ENCODE data around the gene IBTK. TPM values are rescaled to one million over a fixed set of nuclear protein-coding genes. Genes with fewer than 3 reads are reported as not detected.

The IBTK gene
- total and polyA plus RNA-seq, 2 experiments from 2014 or later: 14.9 to 20.2 TPM

DNA sequence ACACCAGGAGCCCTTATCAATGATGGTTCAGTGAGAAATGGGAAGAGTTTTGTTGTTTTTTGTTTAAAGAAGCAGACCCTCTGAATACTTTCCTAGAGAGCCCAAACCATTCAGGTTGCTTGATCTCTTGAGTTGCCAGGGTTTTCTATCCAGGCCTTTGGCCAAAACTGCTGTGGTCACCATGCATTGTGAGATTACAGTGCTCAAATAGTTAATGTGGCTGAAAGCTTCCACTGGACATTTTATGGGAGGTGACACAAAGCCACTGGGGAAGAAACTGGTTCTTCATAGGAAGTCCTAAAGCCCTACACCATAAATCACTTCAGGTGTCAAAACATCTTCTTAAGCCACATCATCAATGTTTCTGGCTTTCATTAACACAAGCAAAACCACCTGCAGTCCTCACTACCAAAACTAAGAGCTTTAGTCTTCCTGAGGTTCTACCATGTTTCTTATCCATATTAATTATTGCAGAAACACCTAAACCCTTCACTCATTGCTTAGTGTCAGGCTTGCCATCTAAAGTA is 101.6 kb downstream of the IBTK start:
- Histone ChIP-seq H3K9me3 (ENCODE audit: low read depth) (no peaks in the 10 kb centered on the region), H3K4me1 (ENCODE audit: low read depth) (peaks cover 24% of the 10 kb centered on the region), H3K36me3 (no peaks in the 10 kb centered on the region), H3K27me3 (no peaks in the 10 kb centered on the region), H3K27ac (no peak overlapping the region), H3K4me3 (no peak overlapping the region)
- TF ChIP-seq, protein P1, sequence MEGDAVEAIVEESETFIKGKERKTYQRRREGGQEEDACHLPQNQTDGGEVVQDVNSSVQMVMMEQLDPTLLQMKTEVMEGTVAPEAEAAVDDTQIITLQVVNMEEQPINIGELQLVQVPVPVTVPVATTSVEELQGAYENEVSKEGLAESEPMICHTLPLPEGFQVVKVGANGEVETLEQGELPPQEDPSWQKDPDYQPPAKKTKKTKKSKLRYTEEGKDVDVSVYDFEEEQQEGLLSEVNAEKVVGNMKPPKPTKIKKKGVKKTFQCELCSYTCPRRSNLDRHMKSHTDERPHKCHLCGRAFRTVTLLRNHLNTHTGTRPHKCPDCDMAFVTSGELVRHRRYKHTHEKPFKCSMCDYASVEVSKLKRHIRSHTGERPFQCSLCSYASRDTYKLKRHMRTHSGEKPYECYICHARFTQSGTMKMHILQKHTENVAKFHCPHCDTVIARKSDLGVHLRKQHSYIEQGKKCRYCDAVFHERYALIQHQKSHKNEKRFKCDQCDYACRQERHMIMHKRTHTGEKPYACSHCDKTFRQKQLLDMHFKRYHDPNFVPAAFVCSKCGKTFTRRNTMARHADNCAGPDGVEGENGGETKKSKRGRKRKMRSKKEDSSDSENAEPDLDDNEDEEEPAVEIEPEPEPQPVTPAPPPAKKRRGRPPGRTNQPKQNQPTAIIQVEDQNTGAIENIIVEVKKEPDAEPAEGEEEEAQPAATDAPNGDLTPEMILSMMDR (IDR thresholded peaks at IDR 0.05; ENCODE audit: low read depth, low read length): no peak
- no peak for DNase-seq (ENCODE audit: low read depth in 1 of 2, low spot score in 1 of 2)

DNA sequence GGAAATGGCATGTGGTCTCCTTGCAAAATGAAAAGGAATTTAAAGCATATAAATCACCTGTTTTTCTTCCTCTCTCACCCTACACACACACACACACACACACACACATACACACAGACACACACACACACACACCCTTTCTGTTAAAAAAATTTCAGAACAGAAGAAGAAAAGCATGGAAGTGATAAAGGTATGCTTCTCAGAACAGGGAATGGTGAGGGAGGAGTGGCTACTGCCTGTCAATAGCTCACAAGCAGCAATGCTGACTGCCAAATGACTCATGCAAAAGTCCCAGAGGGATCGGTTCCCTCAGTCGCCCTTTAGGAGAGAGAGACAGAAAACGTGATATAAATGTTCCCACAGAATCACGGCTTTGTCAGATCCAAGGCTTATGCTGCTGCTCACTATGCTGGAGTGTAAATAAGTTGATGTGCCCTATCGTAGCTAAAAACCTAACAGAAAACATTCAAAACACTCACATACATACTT is 102.6 kb downstream of the IBTK start:
- DNase-seq (ENCODE audit: low read depth in 1 of 2, low spot score in 1 of 2): peak; percentile 32 to 79

DNA sequence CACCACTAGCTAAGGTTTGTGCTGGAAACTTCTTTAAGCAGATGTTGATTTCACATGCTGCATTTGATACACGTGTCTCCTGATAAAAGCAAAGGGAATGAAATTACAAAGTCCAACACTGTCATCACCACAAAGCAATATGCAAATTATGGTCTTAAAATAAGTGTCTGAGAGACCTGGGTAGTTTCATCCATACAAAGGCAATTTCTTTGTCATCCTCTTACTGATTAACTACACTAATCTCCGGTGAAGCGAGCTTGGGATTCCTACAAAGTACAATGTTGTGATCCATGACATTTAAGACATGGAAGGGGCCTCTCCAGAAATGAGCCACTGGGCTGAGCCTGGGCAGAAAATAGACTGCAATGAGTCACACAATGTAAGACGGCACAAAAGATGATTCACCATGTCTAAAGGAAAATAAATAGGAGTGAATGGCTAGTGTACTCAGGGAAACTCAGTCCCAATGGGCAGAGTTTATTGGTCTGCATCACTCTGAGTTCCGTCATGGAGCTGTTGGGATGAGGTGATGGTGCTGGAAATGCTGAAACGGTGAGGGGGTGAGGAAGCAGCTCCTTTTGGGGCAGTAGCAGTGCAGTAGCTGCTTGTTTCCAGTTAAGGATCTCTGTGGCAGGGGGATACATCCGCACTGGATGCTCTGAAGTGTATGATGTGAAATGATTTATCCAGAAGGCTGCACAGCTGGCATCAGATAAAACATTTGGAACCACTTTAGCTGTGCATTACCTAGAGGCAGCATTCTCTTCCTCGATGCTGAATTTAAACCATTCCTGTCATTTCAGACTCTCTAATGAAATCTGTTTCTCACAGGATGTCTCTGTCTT is 103.3 kb downstream of the IBTK start:
- TF ChIP-seq, protein P1 (IDR thresholded peaks at IDR 0.05; ENCODE audit: low read depth, low read length): no peak
- Histone ChIP-seq H3K4me1 (ENCODE audit: low read depth) (peaks cover 24% of the 10 kb centered on the region), H3K27ac (peak overlapping the region; percentile 75), H3K36me3 (no peaks in the 10 kb centered on the region), H3K27me3 (no peaks in the 10 kb centered on the region), H3K9me3 (ENCODE audit: low read depth) (no peaks in the 10 kb centered on the region), H3K4me3 (no peak overlapping the region)
- peak; percentile 37 to 83 for DNase-seq (ENCODE audit: low read depth in 1 of 2, low spot score in 1 of 2)

More for the DNA sequence above, 102.6 kb downstream of the IBTK start:
- Histone ChIP-seq H3K27ac (peak overlapping the region; percentile 75), H3K36me3 (no peaks in the 10 kb centered on the region), H3K4me1 (ENCODE audit: low read depth) (peaks cover 24% of the 10 kb centered on the region), H3K4me3 (no peak overlapping the region), H3K27me3 (no peaks in the 10 kb centered on the region), H3K9me3 (ENCODE audit: low read depth) (no peaks in the 10 kb centered on the region)
- TF ChIP-seq, protein P1 (IDR thresholded peaks at IDR 0.05; ENCODE audit: low read depth, low read length): no peak

DNA sequence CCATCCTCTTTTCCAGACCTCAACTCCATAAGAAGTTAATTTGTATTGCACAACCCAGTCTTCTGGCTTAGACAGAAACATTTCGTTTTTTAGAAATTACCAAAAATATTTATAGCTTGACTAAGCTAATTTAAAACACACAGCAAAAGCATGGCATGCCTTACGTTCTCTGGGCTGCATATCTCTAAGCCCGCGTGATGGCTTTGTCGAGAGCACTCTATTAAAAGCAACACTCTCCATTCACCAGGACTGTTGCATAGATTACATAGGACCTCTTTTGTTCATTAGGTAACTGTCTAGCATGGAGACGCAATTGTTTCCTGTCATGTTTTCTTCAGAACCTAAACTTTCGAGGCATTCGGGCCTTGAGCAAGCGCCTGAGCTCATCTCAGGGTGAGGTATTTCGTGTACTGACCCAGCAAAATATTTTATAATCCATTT is 104.5 kb downstream of the IBTK start:
- TF ChIP-seq, protein P1 (IDR thresholded peaks at IDR 0.05; ENCODE audit: low read depth, low read length): no peak
- Histone ChIP-seq H3K27ac (peak overlapping the region; percentile 75), H3K36me3 (no peaks in the 10 kb centered on the region), H3K4me3 (no peak overlapping the region), H3K4me1 (ENCODE audit: low read depth) (peaks cover 24% of the 10 kb centered on the region), H3K27me3 (no peaks in the 10 kb centered on the region), H3K9me3 (ENCODE audit: low read depth) (no peaks in the 10 kb centered on the region)
- DNase-seq (ENCODE audit: low read depth in 1 of 2, low spot score in 1 of 2): peak in 1 of 2 donors; percentile 68

DNA sequence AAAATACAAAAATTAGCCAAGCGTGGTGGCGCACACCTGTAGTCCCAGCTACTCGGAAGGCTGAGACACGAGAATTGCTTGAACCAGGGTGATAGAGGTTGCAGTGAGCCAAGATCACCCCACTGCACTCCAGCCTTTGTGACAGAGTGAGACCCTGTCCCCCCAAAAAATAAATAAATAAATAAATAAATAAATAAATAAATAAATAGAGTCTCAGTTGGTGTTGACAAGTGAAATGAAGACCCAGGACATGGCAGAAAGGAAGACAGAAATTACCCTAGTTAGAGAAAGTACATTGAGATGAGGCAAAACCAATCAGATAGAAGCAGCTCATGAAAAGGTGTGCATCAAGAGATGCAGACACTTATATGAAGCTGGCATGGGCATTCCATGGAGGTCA is 105.0 kb downstream of the IBTK start:
- Histone ChIP-seq H3K4me1 (ENCODE audit: low read depth) (peaks cover 24% of the 10 kb centered on the region), H3K27me3 (no peaks in the 10 kb centered on the region)
- TF ChIP-seq, protein P1 (IDR thresholded peaks at IDR 0.05; ENCODE audit: low read depth, low read length): no peak

More for the DNA sequence above, 105.0 kb downstream of the IBTK start:
- peak overlapping the region; percentile 75 for H3K27ac ChIP-seq
- H3K36me3 ChIP-seq: no peaks in the 10 kb centered on the region
- no peak overlapping the region for H3K4me3 ChIP-seq
- no peak for DNase-seq (ENCODE audit: low read depth in 1 of 2, low spot score in 1 of 2)
- no peaks in the 10 kb centered on the region for H3K9me3 ChIP-seq (ENCODE audit: low read depth)
